A549 (cell line): ENCODE results near the gene FLYWCH1. TPM values are rescaled to one million over a fixed set of nuclear protein-coding genes. Genes with fewer than 3 reads are reported as not detected.

Experiments
- ATAC-seq, 2 experiments: fragments of 200-7000 bp in 1 of 2; fragments of >200 bp in 1 of 2; cut with Nextera tagmentation in 1 of 2; cut with Tn5 transposase in 1 of 2; 3 replicates each; pipeline versions ENCODE4 v1.8.0 to v1.9.1; 2018 to 2020; ENCODE audit warnings: mild to moderate bottlenecking in 1 of 2, moderate library complexity in 1 of 2
- CTCF ChIA-PET: fragments of 300-600 bp; sonication (Branson Sonifier 250); formaldehyde crosslinking; extraction: SDS; loops from one replicate; lab custom pipeline; 2021; ENCODE audit warnings: antibody characterized with exemption, inconsistent platforms; lab: Yijun Ruan, JAX
- POLR2A ChIA-PET: fragments of 350-600 bp; formaldehyde crosslinking; extraction: SDS; loops from one replicate; lab custom pipeline; 2021; ENCODE audit warnings: antibody characterized with exemption, inconsistent platforms; lab: Yijun Ruan, JAX
- DNase-seq, 2 experiments: peaks; one replicate each; pipeline versions ENCODE4 v3.0.0 to v3.0.0-alpha.2; 2011 to 2016; ENCODE audit warnings: low read depth in 1 of 2, low spot score in 1 of 2
- FAIRE-seq: peaks from 2 replicates; lab custom pipeline; 2011; peaks lifted over from hg19 to GRCh38; lab: Jason Lieb, UNC
- H3K27ac ChIP-seq, 2 experiments: fragments of >200 bp; sonication (Bioruptor Twin); formaldehyde crosslinking; 3 replicates each; pipeline ENCODE4 v1.5.1; 2016 to 2017
- H3K4me1 ChIP-seq: fragments of >200 bp; sonication (Bioruptor Twin); formaldehyde crosslinking; 3 replicates; pipeline ENCODE4 v1.6.1; 2016
- H3K4me2 ChIP-seq: fragments of >200 bp; sonication (Bioruptor Twin); formaldehyde crosslinking; 3 replicates; pipeline ENCODE4 v1.6.1; 2016
- H3K4me3 ChIP-seq: fragments of >200 bp; sonication (Bioruptor Twin); formaldehyde crosslinking; 3 replicates; pipeline ENCODE4 v1.5.1; 2016
- H3K9me3 ChIP-seq: fragments of >200 bp; sonication (Bioruptor Twin); formaldehyde crosslinking; 3 replicates; pipeline ENCODE4 v1.6.1; 2016
- BHLHE40 ChIP-seq: IDR thresholded peaks from 2 replicates; pipeline ENCODE4 v1.6.1; 2012; ENCODE audit warnings: low read depth, low read length, inconsistent platforms
- CBX2 ChIP-seq: fragments of 200-600 bp; sonication (generic); IDR thresholded peaks from 2 replicates; pipeline ENCODE4 v1.6.1; 2016; ENCODE audit warnings: low read depth, mild to moderate bottlenecking, borderline replicate concordance
- CEBPB ChIP-seq, 2 experiments: fragments of >200 bp in 1 of 2; sonication (Bioruptor Twin) in 1 of 2; formaldehyde crosslinking in 1 of 2; IDR thresholded peaks; 2 replicates each; pipeline ENCODE4 v1.6.1; 2012 to 2016
- CHD2 ChIP-seq: fragments of 150-350 bp; IDR thresholded peaks from 2 replicates; pipeline ENCODE4 v1.6.1; 2014; ENCODE audit warnings: low read length; ENCODE audit not compliant: partially characterized antibody
- CHD4 ChIP-seq: fragments of 200-600 bp; sonication (generic); IDR thresholded peaks from 2 replicates; pipeline ENCODE4 v1.6.1; 2016; ENCODE audit warnings: antibody characterized with exemption, mild to moderate bottlenecking, borderline replicate concordance
- EHF ChIP-seq: fragments of 250-450 bp; sonication (Bioruptor Pico); IDR thresholded peaks from 2 replicates; pipeline ENCODE4 v1.5.0; 2020; ENCODE audit warnings: mild to moderate bottlenecking
- EHMT2 ChIP-seq: fragments of 200-600 bp; sonication (generic); IDR thresholded peaks from 2 replicates; pipeline ENCODE4 v1.6.1; 2016; ENCODE audit warnings: antibody characterized with exemption, low read depth, mild to moderate bottlenecking, moderate library complexity
- EP300 ChIP-seq, 2 experiments: fragments of >200 bp; sonication (Bioruptor Twin); formaldehyde crosslinking; IDR thresholded peaks; 2 replicates in 1 of 2; 3 replicates in 1 of 2; pipeline ENCODE4 v1.6.1; 2016 to 2017
- FOSB ChIP-seq: fragments of 250-450 bp; sonication (Bioruptor Pico); IDR thresholded peaks from 2 replicates; pipeline ENCODE4 v1.5.0; 2020; ENCODE audit warnings: mild to moderate bottlenecking, moderate library complexity
- GATA3 ChIP-seq: IDR thresholded peaks from 2 replicates; pipeline ENCODE4 v1.6.1; 2012; ENCODE audit warnings: borderline replicate concordance
- HDAC2 ChIP-seq: fragments of 200-600 bp; sonication (generic); IDR thresholded peaks from 2 replicates; pipeline ENCODE4 v1.6.1; 2016
- HOXA7 ChIP-seq: fragments of 250-450 bp; sonication (Bioruptor Pico); IDR thresholded peaks from 2 replicates; pipeline ENCODE4 v1.5.0; 2020; ENCODE audit warnings: mild to moderate bottlenecking, moderate library complexity
- HOXB13 ChIP-seq: fragments of 250-450 bp; sonication (Bioruptor Pico); IDR thresholded peaks from 2 replicates; pipeline ENCODE4 v1.5.0; 2020; ENCODE audit warnings: low read depth, mild to moderate bottlenecking, moderate library complexity
- HOXB5 ChIP-seq: fragments of 250-450 bp; sonication (Bioruptor Pico); IDR thresholded peaks from 2 replicates; pipeline ENCODE4 v1.5.0; 2020; ENCODE audit warnings: mild to moderate bottlenecking, moderate library complexity
- MAFK ChIP-seq: fragments of 450-650 bp; IDR thresholded peaks from 2 replicates; pipeline ENCODE4 v1.6.1; 2014; ENCODE audit not compliant: partially characterized antibody
- MAZ ChIP-seq: fragments of 150-350 bp; IDR thresholded peaks from 2 replicates; pipeline ENCODE4 v1.6.1; 2014; ENCODE audit warnings: antibody characterized with exemption, low read depth, low read length, borderline replicate concordance
- MYC ChIP-seq: IDR thresholded peaks from 2 replicates; pipeline ENCODE4 v1.6.1; 2012; ENCODE audit warnings: mild to moderate bottlenecking, inconsistent platforms, low read length, improper control_type of control experiment, borderline replicate concordance
- NFE2L2 ChIP-seq: fragments of 150-350 bp; conservative IDR thresholded peaks from 2 replicates; pipeline ENCODE4 v1.6.1; 2014; ENCODE audit warnings: low read length
- NPAS2 ChIP-seq: fragments of 250-450 bp; sonication (Bioruptor Pico); IDR thresholded peaks from 2 replicates; pipeline ENCODE4 v1.8.0; 2022; ENCODE audit warnings: mild to moderate bottlenecking, moderate library complexity, borderline replicate concordance
- NR3C1 ChIP-seq: fragments of >200 bp; sonication (Bioruptor Twin); formaldehyde crosslinking; IDR thresholded peaks from 3 replicates; pipeline ENCODE4 v1.6.1; 2017
- RNF2 ChIP-seq: fragments of 200-600 bp; sonication (generic); IDR thresholded peaks from 2 replicates; pipeline ENCODE4 v1.6.1; 2016; ENCODE audit warnings: low read depth, mild to moderate bottlenecking, antibody characterized with exemption, moderate library complexity, borderline replicate concordance
- SMC3 ChIP-seq: fragments of >200 bp; sonication (Bioruptor Twin); formaldehyde crosslinking; IDR thresholded peaks from 3 replicates; pipeline ENCODE4 v1.6.1; 2018; ENCODE audit warnings: inconsistent platforms
- ZC3H11A ChIP-seq: fragments of 450-650 bp; IDR thresholded peaks from 2 replicates; pipeline ENCODE4 v1.6.1; 2014; ENCODE audit warnings: antibody characterized with exemption, mild to moderate bottlenecking
- ZSCAN20 ChIP-seq: fragments of 250-450 bp; sonication (Bioruptor Pico); IDR thresholded peaks from 2 replicates; pipeline ENCODE4 v1.8.0; 2022; ENCODE audit warnings: mild to moderate bottlenecking, moderate library complexity
- WGBS: methylation state at CpG from one replicate; pipeline ENCODE4 v1.1.6; 2017; ENCODE audit errors: missing lambda C conversion rate; 5-methylcytosine and 5-hydroxymethylcytosine counted together
- polyA plus RNA-seq, 4 experiments: library from polyadenylated mRNA; depleted of rRNA in 3 of 4; stranded (reverse); fragments of >200 nt; fragmentation: RNase III in 1 of 4; extraction: RNeasy Plus Mini Kit Qiagen cat#74134 plus additional on column Dnase treatment in 1 of 4; gene quantifications; 2 replicates in 3 of 4; 3 replicates in 1 of 4; pipeline ENCODE4 v1.2.3, GENCODE V29; 2011 to 2017
- TF ChIP-seq, protein P1 (sequence below): IDR thresholded peaks from 2 replicates; pipeline ENCODE4 v1.6.1; 2012
- TF ChIP-seq, protein P2 (sequence below): IDR thresholded peaks from 2 replicates; pipeline ENCODE4 v1.6.1; 2012; ENCODE audit warnings: low read depth, borderline replicate concordance

Gene FLYWCH1
- polyA plus RNA-seq, 2 of the 4 experiments (the other 2 are of a cell fraction) = 9.3 to 22.5 TPM

DNA sequence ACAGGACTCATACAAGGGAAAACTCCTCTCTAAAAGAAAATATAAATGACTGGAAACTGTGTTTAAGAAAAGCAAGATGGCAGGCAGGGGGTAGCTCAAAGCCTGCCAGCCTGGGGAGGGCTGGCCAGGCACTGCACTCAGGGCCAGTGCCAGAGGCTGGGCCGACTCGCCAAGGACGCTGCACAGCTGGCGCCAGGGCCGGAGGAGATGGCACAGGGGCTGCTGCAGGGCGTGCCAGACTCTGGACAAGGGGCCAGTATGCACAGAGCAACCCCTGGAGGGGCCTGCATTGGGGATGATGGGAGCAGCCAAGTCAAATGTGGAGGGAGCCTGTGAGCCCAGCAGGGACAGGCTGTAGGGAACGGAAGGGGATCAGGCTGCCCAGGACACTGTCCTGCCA lies 64.5 kb downstream of the FLYWCH1 start:
- no peaks in the 10 kb centered on the region for H3K9me3 ChIP-seq
- H3K4me2 ChIP-seq = no peak overlapping the region
- 94% methylated on average over 7 of the region's 7 CpGs for WGBS
- H3K4me1 ChIP-seq = peaks cover 12% of the 10 kb centered on the region; the same call in 1 of the 3 replicates
- no peak overlapping the region for H3K4me3 ChIP-seq
- POLR2A ChIA-PET = no interaction called here
- H3K27ac ChIP-seq = no peak overlapping the region
- CTCF ChIA-PET = interaction anchor here (0.6 to 3.3 kb wide), 5 partner anchors 15 to 49 kb away, joined by 3 to 13 read pairs (median 4); no protein-coding TSS in a partner anchor
- TF ChIP-seq SMC3 = no peak
- no peak for TF ChIP-seq MYC
- TF ChIP-seq NR3C1 = no peak
- TF ChIP-seq MAZ = no peak
- TF ChIP-seq RNF2 = no peak
- TF ChIP-seq, protein P1, sequence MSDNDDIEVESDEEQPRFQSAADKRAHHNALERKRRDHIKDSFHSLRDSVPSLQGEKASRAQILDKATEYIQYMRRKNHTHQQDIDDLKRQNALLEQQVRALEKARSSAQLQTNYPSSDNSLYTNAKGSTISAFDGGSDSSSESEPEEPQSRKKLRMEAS = no peak
- TF ChIP-seq NPAS2 (CRISPR knock-in tag) = no peak
- no peak for TF ChIP-seq EHF (CRISPR knock-in tag)
- no peak for TF ChIP-seq NFE2L2
- no peak for TF ChIP-seq EP300 (IDR thresholded peaks at IDR 0.05)
- TF ChIP-seq ZC3H11A = no peak
- no peak for TF ChIP-seq CEBPB (IDR thresholded peaks at IDR 0.05)
- no peak for TF ChIP-seq HDAC2
- TF ChIP-seq GATA3 = no peak
- TF ChIP-seq, all 56 proteins: peak for 0
- DNase-seq = no peak
- FAIRE-seq = no peak
- no peak for ATAC-seq

DNA sequence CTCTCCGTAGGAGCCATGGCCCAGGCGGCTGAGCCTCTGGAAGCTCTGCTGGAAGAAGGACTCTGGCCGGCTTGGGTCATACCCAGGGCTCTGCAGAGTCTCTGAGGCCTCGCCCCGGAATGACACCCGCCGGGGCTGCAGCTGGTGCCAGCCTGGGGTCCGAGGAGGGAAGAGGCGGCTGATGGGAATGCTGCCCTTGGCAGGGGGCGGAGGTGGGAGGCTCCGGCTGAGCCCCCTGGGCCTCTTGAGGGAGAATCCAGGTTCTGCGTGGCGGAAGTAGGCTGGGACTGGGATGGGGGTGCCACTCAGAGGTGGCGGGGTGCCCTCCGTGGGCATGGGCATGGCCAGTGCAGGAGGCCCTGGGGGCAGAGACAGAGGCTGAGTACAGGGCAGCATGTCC lies 64.9 kb downstream of the FLYWCH1 start:
- ATAC-seq (no peak), FAIRE-seq (no peak), DNase-seq (no peak)
- H3K4me3 ChIP-seq = no peak overlapping the region
- ChIA-PET POLR2A (interaction anchor here (0.5 kb wide), 1 partner anchor 26 kb away, joined by 4 read pairs; no protein-coding TSS in a partner anchor), CTCF (interaction anchor here (0.6 to 3.3 kb wide), 7 partner anchors 9 to 108 kb away, joined by 3 to 9 read pairs (median 5); no protein-coding TSS in a partner anchor)
- H3K4me2 ChIP-seq = no peak overlapping the region
- no peaks in the 10 kb centered on the region for H3K9me3 ChIP-seq
- TF ChIP-seq FOSB (CRISPR knock-in tag) (no peak), HOXA7 (CRISPR knock-in tag) (no peak), CEBPB (IDR thresholded peaks at IDR 0.05) (no peak), CHD4 (no peak), BHLHE40 (no peak), HOXB5 (no peak), CBX2 (no peak), CHD2 (no peak), EHMT2 (no peak), ZC3H11A (no peak), MAZ (no peak), ZSCAN20 (CRISPR knock-in tag) (no peak), MAFK (no peak)
- TF ChIP-seq, protein P2, sequence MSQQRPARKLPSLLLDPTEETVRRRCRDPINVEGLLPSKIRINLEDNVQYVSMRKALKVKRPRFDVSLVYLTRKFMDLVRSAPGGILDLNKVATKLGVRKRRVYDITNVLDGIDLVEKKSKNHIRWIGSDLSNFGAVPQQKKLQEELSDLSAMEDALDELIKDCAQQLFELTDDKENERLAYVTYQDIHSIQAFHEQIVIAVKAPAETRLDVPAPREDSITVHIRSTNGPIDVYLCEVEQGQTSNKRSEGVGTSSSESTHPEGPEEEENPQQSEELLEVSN = no peak
- no peak overlapping the region for H3K27ac ChIP-seq
- H3K4me1 ChIP-seq = peaks cover 15% of the 10 kb centered on the region; the same call in 1 of the 3 replicates
- 95% methylated on average over 15 of the region's 15 CpGs for WGBS

DNA sequence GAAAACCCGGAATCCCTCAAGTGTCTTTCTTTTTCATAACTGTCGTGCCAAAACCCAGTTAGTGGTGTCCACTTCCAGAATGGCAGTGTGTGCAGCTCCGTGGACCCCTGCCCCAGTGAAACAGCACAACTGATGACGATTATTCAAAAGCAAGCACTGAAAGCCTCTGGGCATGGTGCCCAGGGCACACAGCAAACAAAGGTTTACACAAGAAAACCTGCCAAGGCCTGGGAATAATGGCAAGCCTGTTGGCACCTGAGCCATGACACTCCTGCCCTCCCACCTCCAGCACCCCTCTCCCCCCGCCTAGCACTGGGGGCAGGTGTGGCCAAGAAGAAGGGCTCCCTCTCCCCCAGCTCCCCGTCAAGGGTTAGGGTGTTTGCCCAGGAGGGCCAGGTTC lies 65.7 kb downstream of the FLYWCH1 start:
- 71% methylated on average over 6 of the region's 6 CpGs for WGBS
- CTCF ChIA-PET = interaction anchor here (0.6 to 3.3 kb wide), 12 partner anchors 7 to 109 kb away, joined by 3 to 13 read pairs (median 6); no protein-coding TSS in a partner anchor
- DNase-seq (no peak), ATAC-seq (no peak)
- no peak overlapping the region for H3K27ac ChIP-seq
- H3K4me1 ChIP-seq = peaks cover 15% of the 10 kb centered on the region; the same call in 1 of the 3 replicates
- H3K9me3 ChIP-seq = no peaks in the 10 kb centered on the region
- no peak overlapping the region for H3K4me3 ChIP-seq
- H3K4me2 ChIP-seq = no peak overlapping the region
- TF ChIP-seq HOXB13 = no peak
- TF ChIP-seq EHF (CRISPR knock-in tag) = no peak
- no peak for TF ChIP-seq MYC
- TF ChIP-seq ZSCAN20 (CRISPR knock-in tag) = no peak
- TF ChIP-seq BHLHE40 = no peak
- no peak for TF ChIP-seq NFE2L2
- TF ChIP-seq, all 56 proteins: peak for 0
- POLR2A ChIA-PET = interaction anchor here (1.3 kb wide), 1 partner anchor 72 kb away, joined by 3 read pairs; no protein-coding TSS in a partner anchor
- no peak for FAIRE-seq
